ENCODE data around the gene FGF18. TPM values are rescaled to one million over a fixed set of nuclear protein-coding genes. Genes with fewer than 3 reads are reported as not detected.
A peak's percentile ranks its signal among the peaks of the same experiment; 100 is the strongest.

The FGF18 gene
- total RNA-seq, 1 experiment from 2014 or later: 2.1 TPM

DNA sequence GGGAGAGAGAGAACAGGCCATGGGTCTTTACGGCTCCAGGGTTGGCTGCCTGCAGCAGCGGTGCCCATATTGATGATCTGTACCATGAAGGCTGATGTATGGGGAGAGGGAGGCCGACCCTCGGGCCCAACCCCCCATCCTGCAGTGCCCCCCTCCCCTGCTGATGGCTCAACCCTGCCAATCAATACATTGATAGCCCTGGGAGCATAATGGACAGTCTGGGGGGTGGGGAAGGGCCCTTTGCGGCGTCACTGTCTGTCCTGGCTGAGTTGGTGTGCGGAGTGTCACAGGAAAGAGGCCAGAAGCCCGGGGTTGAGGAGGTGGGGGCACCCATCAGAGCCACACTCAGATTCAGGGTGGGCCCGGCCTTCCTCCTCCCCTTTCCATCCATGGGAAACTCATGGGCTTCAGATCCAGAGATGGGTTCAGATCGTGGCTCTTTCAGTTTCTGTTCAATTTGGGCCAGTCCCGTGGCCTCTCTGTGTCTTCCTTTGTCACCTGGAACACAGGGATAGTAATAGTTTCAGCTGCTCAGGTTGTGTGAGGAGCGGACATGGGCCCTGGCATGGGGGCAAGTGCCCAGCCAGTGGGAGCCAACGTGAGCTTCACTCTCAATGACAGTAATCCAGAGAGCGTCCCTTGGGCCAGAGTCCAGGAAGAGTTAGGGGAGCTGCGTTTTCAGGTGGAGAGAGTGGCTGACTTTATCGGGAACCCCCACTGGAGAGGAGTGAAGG lies 9.5 kb downstream of the FGF18 start:
- Mint-ChIP-seq H3K27me3 (ENCODE audit: insufficient read depth, unreplicated experiment) (no peaks in the 10 kb centered on the region), H3K4me1 (ENCODE audit: low read depth, unreplicated experiment) (peaks cover 9% of the 10 kb centered on the region), H3K36me3 (ENCODE audit: insufficient read depth, unreplicated experiment) (peaks cover 12% of the 10 kb centered on the region), H3K27ac (ENCODE audit: unreplicated experiment) (peak overlapping the region; percentile 46), H3K9me3 (ENCODE audit: unreplicated experiment) (no peaks in the 10 kb centered on the region), H3K4me3 (ENCODE audit: unreplicated experiment) (no peak overlapping the region)
- Histone ChIP-seq H3K36me3 (ENCODE audit: control insufficient read depth, insufficient read depth, low read length) (no peaks in the 10 kb centered on the region), H3K27me3 (replicated peaks; ENCODE audit: control insufficient read depth, insufficient read depth, low read length) (no peaks in the 10 kb centered on the region), H3K4me3 (ENCODE audit: low read depth, low read length) (no peak overlapping the region), H3K9me3 (no peaks in the 10 kb centered on the region), H3K4me1 (peaks cover 22% of the 10 kb centered on the region)
- POLR2A ChIA-PET: interaction anchor here (0.6 kb wide), 1 partner anchor 35 kb away, joined by 3 read pairs; no protein-coding TSS in a partner anchor
- intact Hi-C loops (cut with micrococcal nuclease; ENCODE audit: unreplicated experiment): no loop called here
- peak in 1 of 2 experiments; percentile 15 for DNase-seq
- TF ChIP-seq, protein P1, sequence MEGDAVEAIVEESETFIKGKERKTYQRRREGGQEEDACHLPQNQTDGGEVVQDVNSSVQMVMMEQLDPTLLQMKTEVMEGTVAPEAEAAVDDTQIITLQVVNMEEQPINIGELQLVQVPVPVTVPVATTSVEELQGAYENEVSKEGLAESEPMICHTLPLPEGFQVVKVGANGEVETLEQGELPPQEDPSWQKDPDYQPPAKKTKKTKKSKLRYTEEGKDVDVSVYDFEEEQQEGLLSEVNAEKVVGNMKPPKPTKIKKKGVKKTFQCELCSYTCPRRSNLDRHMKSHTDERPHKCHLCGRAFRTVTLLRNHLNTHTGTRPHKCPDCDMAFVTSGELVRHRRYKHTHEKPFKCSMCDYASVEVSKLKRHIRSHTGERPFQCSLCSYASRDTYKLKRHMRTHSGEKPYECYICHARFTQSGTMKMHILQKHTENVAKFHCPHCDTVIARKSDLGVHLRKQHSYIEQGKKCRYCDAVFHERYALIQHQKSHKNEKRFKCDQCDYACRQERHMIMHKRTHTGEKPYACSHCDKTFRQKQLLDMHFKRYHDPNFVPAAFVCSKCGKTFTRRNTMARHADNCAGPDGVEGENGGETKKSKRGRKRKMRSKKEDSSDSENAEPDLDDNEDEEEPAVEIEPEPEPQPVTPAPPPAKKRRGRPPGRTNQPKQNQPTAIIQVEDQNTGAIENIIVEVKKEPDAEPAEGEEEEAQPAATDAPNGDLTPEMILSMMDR (IDR thresholded peaks at IDR 0.05; ENCODE audit: insufficient read depth in 1 of 2, low read depth in 1 of 2, low read length in 1 of 2, severe bottlenecking in 1 of 2, unreplicated experiment in 1 of 2): no peak
- BruUV-seq (replicated peaks): no TSS peak
- CTCF ChIA-PET: no interaction called here

DNA sequence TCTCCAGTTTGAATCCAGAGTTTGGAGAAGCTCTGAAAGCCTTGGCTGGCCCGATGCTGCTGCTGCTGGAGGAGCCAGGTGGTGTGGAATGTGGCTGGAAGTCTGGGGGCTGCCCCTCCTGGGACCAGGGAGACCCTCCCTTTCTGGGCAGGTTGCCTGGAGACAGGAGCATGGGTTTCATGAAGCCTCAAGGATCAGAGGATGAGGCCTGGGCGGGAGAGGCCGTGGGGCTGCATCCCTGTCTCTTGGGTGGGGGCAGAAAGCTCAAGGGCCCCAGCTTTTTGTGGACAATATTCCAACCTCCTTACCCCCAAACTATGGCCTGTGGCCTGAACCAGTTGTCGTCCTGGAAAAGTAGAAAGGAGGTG lies 10.1 kb downstream of the FGF18 start:
- Mint-ChIP-seq H3K27ac (ENCODE audit: unreplicated experiment) (peak overlapping the region; percentile 46), H3K9me3 (ENCODE audit: unreplicated experiment) (no peaks in the 10 kb centered on the region), H3K4me3 (ENCODE audit: unreplicated experiment) (no peak overlapping the region), H3K27me3 (ENCODE audit: insufficient read depth, unreplicated experiment) (no peaks in the 10 kb centered on the region), H3K4me1 (ENCODE audit: low read depth, unreplicated experiment) (peaks cover 3% of the 10 kb centered on the region), H3K36me3 (ENCODE audit: insufficient read depth, unreplicated experiment) (peaks cover 12% of the 10 kb centered on the region)
- intact Hi-C loops (cut with micrococcal nuclease; ENCODE audit: unreplicated experiment): no loop called here
- no peaks in the 10 kb centered on the region for H3K9me3 ChIP-seq
- no peaks in the 10 kb centered on the region for H3K36me3 ChIP-seq (ENCODE audit: control insufficient read depth, insufficient read depth, low read length)
- CTCF ChIA-PET: no interaction called here
- BruUV-seq (replicated peaks): no TSS peak
- TF ChIP-seq, protein P1 (IDR thresholded peaks at IDR 0.05; ENCODE audit: insufficient read depth in 1 of 2, low read depth in 1 of 2, low read length in 1 of 2, severe bottlenecking in 1 of 2, unreplicated experiment in 1 of 2): no peak
- POLR2A ChIA-PET: interaction anchor here (0.6 kb wide), 1 partner anchor 35 kb away, joined by 3 read pairs; no protein-coding TSS in a partner anchor
- DNase-seq: peak in 1 of 2 experiments; percentile 27
- H3K27me3 ChIP-seq (replicated peaks; ENCODE audit: control insufficient read depth, insufficient read depth, low read length): no peaks in the 10 kb centered on the region
- no peak overlapping the region for H3K4me3 ChIP-seq (ENCODE audit: low read depth, low read length)
- peaks cover 16% of the 10 kb centered on the region for H3K4me1 ChIP-seq

DNA sequence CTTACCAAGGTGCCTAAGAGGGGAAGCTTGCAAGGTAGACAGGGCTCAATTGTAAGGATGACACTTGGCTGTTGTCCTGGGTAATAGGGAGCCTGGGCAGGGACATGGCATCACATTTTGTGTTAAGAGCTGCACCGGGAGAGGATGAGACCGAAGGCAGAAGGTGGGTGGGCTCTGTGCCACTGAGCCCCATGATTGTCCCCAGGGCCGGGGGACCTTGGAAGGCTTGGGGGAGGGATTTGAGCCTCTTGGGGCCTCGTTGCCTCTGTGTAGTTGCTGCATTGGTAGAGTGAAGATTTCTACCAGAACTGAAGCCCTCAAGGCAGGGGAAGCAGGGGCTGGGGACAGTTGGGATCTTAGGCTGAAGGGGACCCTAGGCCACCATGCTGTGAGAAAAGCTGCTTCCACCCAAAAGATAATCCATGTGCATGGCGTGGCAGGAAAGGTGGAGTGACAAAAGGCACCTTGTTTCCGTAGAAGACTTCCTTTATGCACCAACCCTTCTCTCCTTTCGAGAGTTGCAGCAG lies 11.9 kb downstream of the FGF18 start:
- ChIA-PET POLR2A (interaction anchor here (0.6 kb wide), 1 partner anchor 254 kb away, joined by 3 read pairs; no protein-coding TSS in a partner anchor), CTCF (interaction anchor here (0.6 kb wide), 1 partner anchor 12 kb away, joined by 3 read pairs; no protein-coding TSS in a partner anchor)
- Mint-ChIP-seq H3K4me1 (ENCODE audit: low read depth, unreplicated experiment) (no peaks in the 10 kb centered on the region), H3K27me3 (ENCODE audit: insufficient read depth, unreplicated experiment) (no peaks in the 10 kb centered on the region), H3K36me3 (ENCODE audit: insufficient read depth, unreplicated experiment) (peaks cover 12% of the 10 kb centered on the region), H3K4me3 (ENCODE audit: unreplicated experiment) (no peak overlapping the region), H3K27ac (ENCODE audit: unreplicated experiment) (no peak overlapping the region), H3K9me3 (ENCODE audit: unreplicated experiment) (no peaks in the 10 kb centered on the region)
- Histone ChIP-seq H3K4me1 (0 out of 2 replicates have a peak, but pooled peaks cover 3% of the 10 kb centered on the region), H3K4me3 (ENCODE audit: low read depth, low read length) (no peak overlapping the region), H3K27me3 (replicated peaks; ENCODE audit: control insufficient read depth, insufficient read depth, low read length) (no peaks in the 10 kb centered on the region), H3K36me3 (ENCODE audit: control insufficient read depth, insufficient read depth, low read length) (no peaks in the 10 kb centered on the region), H3K9me3 (no peaks in the 10 kb centered on the region)
- no TSS peak for BruUV-seq (replicated peaks)
- TF ChIP-seq, protein P1 (IDR thresholded peaks at IDR 0.05; ENCODE audit: insufficient read depth in 1 of 2, low read depth in 1 of 2, low read length in 1 of 2, severe bottlenecking in 1 of 2, unreplicated experiment in 1 of 2): no peak
- intact Hi-C loops (cut with micrococcal nuclease; ENCODE audit: unreplicated experiment): no loop called here
- no peak for DNase-seq
